Stimulated activated naive CD4-positive, alpha-beta T cell (primary cell): Measurements from ENCODE around the gene IMPG1.

ENCODE experiments used
- DNase-seq, 6 experiments: peaks; one replicate each; lab custom pipeline; 2025; lab: John Stamatoyannopoulos, UW

IMPG1 gene

GRCh38 chr6:76072562-76072961 is at the start of gene IMPG1:
TSS of gene IMPG1 (minus strand) at chr6:76072662. CDS start at chr6:76072488, 174 bp downstream.
- DNase-seq: no peak

- DNase-seq: no peak
These were observed 47.8 kb upstream of the IMPG1 start for GRCh38 chr6:76120302-76120701.

- no peak for DNase-seq
These were observed 819 bp upstream of the IMPG1 start for GRCh38 chr6:76073281-76073680.

GRCh38 chr6:76057469-76057868 is 15.0 kb downstream of the IMPG1 start:
- DNase-seq: no peak

- no peak for DNase-seq
These were observed 20.1 kb downstream of the IMPG1 start for GRCh38 chr6:76052314-76052713.

- no peak for DNase-seq
These were observed 28.8 kb downstream of the IMPG1 start for GRCh38 chr6:76043690-76044089.

GRCh38 chr6:76035713-76036112 is 36.7 kb downstream of the IMPG1 start:
- DNase-seq: no peak

GRCh38 chr6:76026101-76026500 is 46.4 kb downstream of the IMPG1 start:
- no peak for DNase-seq

GRCh38 chr6:76014626-76015530 is 57.6 kb downstream of the IMPG1 start:
- DNase-seq: no peak

- no peak for DNase-seq
These were observed 68.3 kb downstream of the IMPG1 start for GRCh38 chr6:76004202-76004601.

- DNase-seq: no peak
These were observed 68.8 kb downstream of the IMPG1 start for GRCh38 chr6:76003686-76004085.

GRCh38 chr6:76003113-76003512 is 69.3 kb downstream of the IMPG1 start:
- DNase-seq: no peak

GRCh38 chr6:76000629-76001028 is 71.8 kb downstream of the IMPG1 start:
- no peak for DNase-seq

- no peak for DNase-seq
These were observed 74.8 kb downstream of the IMPG1 start for GRCh38 chr6:75997696-75998095.

GRCh38 chr6:75993236-75994162 is 79.0 kb downstream of the IMPG1 start:
- DNase-seq: no peak

GRCh38 chr6:75991941-75992340 is 80.5 kb downstream of the IMPG1 start:
- DNase-seq: no peak

GRCh38 chr6:75986935-75987334 is 85.5 kb downstream of the IMPG1 start:
- DNase-seq: no peak

GRCh38 chr6:75975904-75976303 is 96.6 kb downstream of the IMPG1 start:
- no peak for DNase-seq

GRCh38 chr6:75970093-75970492 is 102.4 kb downstream of the IMPG1 start:
- DNase-seq: no peak

GRCh38 chr6:75968143-75968542 is 104.3 kb downstream of the IMPG1 start:
- no peak for DNase-seq

- DNase-seq: no peak
These were observed 108.9 kb downstream of the IMPG1 start for GRCh38 chr6:75963569-75963968.

GRCh38 chr6:75952128-75952527 is 120.3 kb downstream of the IMPG1 start:
- no peak for DNase-seq

GRCh38 chr6:75947935-75948334 is 124.5 kb downstream of the IMPG1 start:
- DNase-seq: no peak
